ENCODE data around the gene CPEB1.
"Not testable (repeated sequence)": the region's sequence is repeated elsewhere in the genome, so short reads cannot be mapped to it uniquely, and the experiment has no call there.

The CPEB1 gene

DNA sequence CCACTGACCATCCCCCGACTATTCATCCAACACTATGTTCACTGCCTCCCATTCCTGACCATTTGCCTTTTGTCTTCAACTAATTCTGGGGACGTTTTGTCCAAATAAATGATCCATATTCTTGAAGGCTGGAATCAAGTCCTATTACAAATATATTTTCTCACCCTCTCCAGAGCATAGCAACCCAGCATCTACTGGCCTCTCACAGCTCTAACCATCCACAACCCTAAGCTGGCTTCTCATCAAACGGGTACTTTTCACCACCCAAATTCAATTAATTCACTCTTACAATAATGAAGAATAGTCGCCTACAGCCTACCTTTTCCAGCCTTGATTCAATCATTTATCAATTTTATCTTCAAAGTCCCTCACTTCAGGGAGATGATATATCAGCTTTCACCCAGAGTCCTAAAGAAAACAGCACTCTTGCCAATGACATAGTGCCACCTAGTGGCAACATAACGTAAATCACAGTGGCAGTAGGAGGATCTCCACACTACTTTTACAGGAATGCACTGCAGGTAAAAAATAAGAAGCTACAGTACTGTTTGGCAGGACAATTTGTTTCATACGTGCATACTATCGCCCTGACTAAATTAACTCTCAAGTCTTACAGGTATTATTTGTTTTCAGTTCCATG lies 144.3 kb downstream of the CPEB1 start:
- not testable (repeated sequence) for DNase-seq

DNA sequence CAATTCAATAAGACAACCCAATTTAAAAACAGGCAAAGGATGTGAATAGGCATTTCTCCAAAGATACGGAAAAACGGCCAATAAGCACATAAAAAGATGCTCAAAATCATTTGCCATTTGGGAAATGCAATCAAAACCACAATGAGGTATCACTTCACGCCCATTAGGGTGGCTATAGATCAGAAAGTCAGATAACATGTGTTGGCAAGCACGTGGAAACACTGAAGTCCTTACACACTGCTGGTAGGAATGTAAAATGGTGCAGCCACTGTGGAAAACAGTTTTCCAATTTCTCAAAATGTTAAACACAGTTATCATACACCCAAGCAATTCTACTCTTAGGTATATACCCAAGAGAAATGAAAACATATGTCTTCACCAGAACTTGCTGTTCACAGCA lies 146.4 kb downstream of the CPEB1 start:
- DNase-seq, result not testable (repeated sequence)

DNA sequence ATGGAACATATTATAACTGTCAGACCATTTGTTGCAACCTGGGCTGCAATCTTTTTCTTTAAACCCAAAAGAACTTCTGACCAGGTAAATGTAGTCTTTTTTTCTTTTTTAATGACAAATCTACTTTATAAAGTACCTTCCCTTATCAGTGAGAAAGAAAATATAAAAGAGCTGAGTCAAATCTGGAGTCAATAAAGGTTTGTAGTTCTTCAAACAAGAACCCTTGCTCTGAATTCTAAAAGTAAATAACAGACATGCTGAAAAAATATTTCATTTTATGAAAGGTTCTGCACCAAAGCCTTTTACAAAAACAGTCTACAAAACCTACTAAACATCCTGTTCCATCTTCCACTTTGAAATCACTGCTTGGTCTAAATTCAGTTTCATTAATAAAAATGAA lies 149.2 kb downstream of the CPEB1 start:
- DNase-seq, result not testable (repeated sequence)
